Mesothelial cell of epicardium (in vitro differentiated cells): ENCODE measurements around the gene SPAG4. TPM values are rescaled to one million over a fixed set of nuclear protein-coding genes. Genes with fewer than 3 reads are reported as not detected.

Experiments
- DNase-seq, 2 experiments: peaks; one replicate each; pipeline ENCODE4 v3.0.0; 2021; ENCODE audit warnings: low spot score in 2 of 2; ENCODE audit not compliant: unreplicated experiment in 2 of 2
- H3K27ac Mint-ChIP-seq: 2 replicates; pipeline ENCODE4 v1.8.0; 2021; ENCODE audit warnings: mixed read lengths
- H3K27me3 Mint-ChIP-seq: 2 replicates; pipeline ENCODE4 v1.8.0; 2021; ENCODE audit warnings: low read depth, mixed read lengths
- H3K36me3 Mint-ChIP-seq: 2 replicates; pipeline ENCODE4 v1.8.0; 2021; ENCODE audit warnings: mixed read lengths
- H3K4me1 Mint-ChIP-seq: 2 replicates; pipeline ENCODE4 v1.8.0; 2021; ENCODE audit warnings: mixed read lengths
- H3K4me3 Mint-ChIP-seq: 2 replicates; pipeline ENCODE4 v1.8.0; 2021; ENCODE audit warnings: mild to moderate bottlenecking, moderate library complexity, mixed read lengths
- H3K9me3 Mint-ChIP-seq: 2 replicates; pipeline ENCODE4 v1.8.0; 2021; ENCODE audit warnings: mixed read lengths
- total RNA-seq: library from RNA; stranded (reverse); gene quantifications from 3 replicates; pipeline ENCODE4 v1.2.1, GENCODE V29; 2021
- TF ChIP-seq, protein P1 (sequence below): fragments of 200-600 bp; sonication (generic); IDR thresholded peaks from one replicate; pipeline ENCODE4 v1.5.0; 2021; ENCODE audit warnings: antibody characterized with exemption; ENCODE audit not compliant: unreplicated experiment

SPAG4 gene
- total RNA-seq, 1 donor from 2014 or later: 4.0 TPM

- H3K4me3 Mint-ChIP-seq: no peak overlapping the region
- H3K27me3 Mint-ChIP-seq: peaks cover 78% of the 10 kb centered on the region
Observed at GRCh38 chr20:35599776-35600120, 15.9 kb upstream of the SPAG4 start.

GRCh38 chr20:35600176-35600992 lies 15.2 kb upstream of the SPAG4 start:
- Mint-ChIP-seq H3K36me3 (no peaks in the 10 kb centered on the region), H3K27ac (no peak overlapping the region), H3K4me3 (peak overlapping the region; percentile 64), H3K27me3 (peaks cover 81% of the 10 kb centered on the region), H3K4me1 (peaks cover 11% of the 10 kb centered on the region), H3K9me3 (no peaks in the 10 kb centered on the region)
- TF ChIP-seq, protein P1, sequence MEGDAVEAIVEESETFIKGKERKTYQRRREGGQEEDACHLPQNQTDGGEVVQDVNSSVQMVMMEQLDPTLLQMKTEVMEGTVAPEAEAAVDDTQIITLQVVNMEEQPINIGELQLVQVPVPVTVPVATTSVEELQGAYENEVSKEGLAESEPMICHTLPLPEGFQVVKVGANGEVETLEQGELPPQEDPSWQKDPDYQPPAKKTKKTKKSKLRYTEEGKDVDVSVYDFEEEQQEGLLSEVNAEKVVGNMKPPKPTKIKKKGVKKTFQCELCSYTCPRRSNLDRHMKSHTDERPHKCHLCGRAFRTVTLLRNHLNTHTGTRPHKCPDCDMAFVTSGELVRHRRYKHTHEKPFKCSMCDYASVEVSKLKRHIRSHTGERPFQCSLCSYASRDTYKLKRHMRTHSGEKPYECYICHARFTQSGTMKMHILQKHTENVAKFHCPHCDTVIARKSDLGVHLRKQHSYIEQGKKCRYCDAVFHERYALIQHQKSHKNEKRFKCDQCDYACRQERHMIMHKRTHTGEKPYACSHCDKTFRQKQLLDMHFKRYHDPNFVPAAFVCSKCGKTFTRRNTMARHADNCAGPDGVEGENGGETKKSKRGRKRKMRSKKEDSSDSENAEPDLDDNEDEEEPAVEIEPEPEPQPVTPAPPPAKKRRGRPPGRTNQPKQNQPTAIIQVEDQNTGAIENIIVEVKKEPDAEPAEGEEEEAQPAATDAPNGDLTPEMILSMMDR: no peak
- DNase-seq: no peak

More at GRCh38 chr20:35599776-35600120, 15.9 kb upstream of the SPAG4 start:
- H3K27ac Mint-ChIP-seq: no peak overlapping the region
- no peaks in the 10 kb centered on the region for H3K36me3 Mint-ChIP-seq
- TF ChIP-seq, protein P1: no peak
- no peaks in the 10 kb centered on the region for H3K9me3 Mint-ChIP-seq
- H3K4me1 Mint-ChIP-seq: peaks cover 11% of the 10 kb centered on the region
- no peak for DNase-seq

- no peaks in the 10 kb centered on the region for H3K36me3 Mint-ChIP-seq
- peaks cover 77% of the 10 kb centered on the region for H3K27me3 Mint-ChIP-seq
- peaks cover 11% of the 10 kb centered on the region for H3K4me1 Mint-ChIP-seq
- no peak overlapping the region for H3K27ac Mint-ChIP-seq
- peak in 1 of 2 experiments; percentile 79 for DNase-seq
- no peaks in the 10 kb centered on the region for H3K9me3 Mint-ChIP-seq
- TF ChIP-seq, protein P1: no peak
- H3K4me3 Mint-ChIP-seq: peak overlapping the region; percentile 64
Observed at GRCh38 chr20:35600993-35601973, 14.3 kb upstream of the SPAG4 start.

GRCh38 chr20:35601990-35602389 lies 13.6 kb upstream of the SPAG4 start:
- Mint-ChIP-seq H3K27ac (no peak overlapping the region), H3K36me3 (no peaks in the 10 kb centered on the region), H3K4me3 (no peak overlapping the region), H3K4me1 (peaks cover 14% of the 10 kb centered on the region), H3K9me3 (no peaks in the 10 kb centered on the region), H3K27me3 (peaks cover 72% of the 10 kb centered on the region)
- TF ChIP-seq, protein P1: no peak
- DNase-seq: no peak

DNA sequence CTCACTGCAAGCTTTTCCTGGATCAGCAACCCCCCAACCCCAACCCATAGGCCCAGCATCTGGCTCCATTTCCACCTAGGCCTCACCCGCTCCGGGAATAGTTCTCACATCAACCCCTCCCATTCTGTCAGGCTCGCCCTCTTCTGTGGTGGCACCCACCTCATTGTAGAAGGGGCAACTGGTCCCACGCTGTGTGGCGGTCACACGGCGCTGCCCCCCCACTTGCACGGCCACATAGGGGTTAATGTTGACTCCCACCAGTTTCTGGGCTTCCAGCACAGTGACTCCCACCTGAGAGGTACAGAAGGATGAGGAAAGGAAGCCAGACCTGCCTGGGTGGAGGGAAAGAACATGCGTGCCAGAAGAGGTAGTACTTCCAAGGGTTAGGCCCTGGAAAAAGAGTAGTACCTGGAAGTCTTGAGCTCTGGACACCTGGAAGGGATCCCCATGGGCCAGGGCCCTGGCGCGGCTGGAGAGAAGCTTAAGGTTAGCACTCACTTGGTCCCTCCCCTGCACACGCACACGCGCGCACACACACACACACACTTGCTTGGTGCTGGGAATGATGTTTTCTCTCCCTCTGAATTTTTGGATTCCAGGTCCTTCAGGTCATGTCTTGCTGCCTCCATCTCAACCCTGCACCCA lies 12.7 kb upstream of the SPAG4 start:
- no peak for DNase-seq
- H3K9me3 Mint-ChIP-seq: no peaks in the 10 kb centered on the region
- H3K27me3 Mint-ChIP-seq: peaks cover 62% of the 10 kb centered on the region
- H3K4me3 Mint-ChIP-seq: peak overlapping the region; percentile 9
- peaks cover 16% of the 10 kb centered on the region for H3K4me1 Mint-ChIP-seq
- H3K36me3 Mint-ChIP-seq: no peaks in the 10 kb centered on the region
- H3K27ac Mint-ChIP-seq: no peak overlapping the region
- TF ChIP-seq, protein P1: no peak
